Loucy (cell line): ENCODE measurements around the gene ZNF606.
"Not testable (repeated sequence)": the region's sequence is repeated elsewhere in the genome, so short reads cannot be mapped to it uniquely, and the experiment has no call there.

Source experiments
- H2AFZ ChIP-seq: fragments of 200-600 bp; sonication (generic); 2 replicates; pipeline ENCODE4 v1.6.0; 2016; ENCODE audit warnings: antibody characterized with exemption, mild to moderate bottlenecking, low read length, moderate library complexity
- H3F3A ChIP-seq: fragments of 200-600 bp; 2 replicates; pipeline ENCODE4 v1.6.0; 2016; ENCODE audit warnings: antibody characterized with exemption, low read depth, mild to moderate bottlenecking
- H3K27me3 ChIP-seq: fragments of 200-600 bp; sonication (generic); 2 replicates; pipeline ENCODE4 v1.6.1; 2014; ENCODE audit warnings: low read length, mild to moderate bottlenecking; ENCODE audit not compliant: insufficient read depth, poor library complexity, severe bottlenecking
- H3K36me3 ChIP-seq: fragments of 200-600 bp; sonication (generic); 2 replicates; pipeline ENCODE4 v1.6.1; 2016; ENCODE audit warnings: low read length; ENCODE audit not compliant: insufficient read depth
- H3K4me1 ChIP-seq: fragments of 200-600 bp; sonication (generic); 2 replicates; pipeline ENCODE4 v1.5.1; 2014; ENCODE audit warnings: low read length, mild to moderate bottlenecking; ENCODE audit not compliant: insufficient read depth, poor library complexity, severe bottlenecking
- H3K4me2 ChIP-seq: fragments of 200-600 bp; sonication (generic); 2 replicates; pipeline ENCODE4 v1.6.0; 2014; ENCODE audit warnings: antibody characterized with exemption, low read length, low read depth, mild to moderate bottlenecking; ENCODE audit not compliant: poor library complexity, severe bottlenecking
- H3K4me3 ChIP-seq: fragments of 200-600 bp; sonication (generic); 2 replicates; pipeline ENCODE4 v1.5.1; 2014; ENCODE audit warnings: low read length, mild to moderate bottlenecking, mixed read lengths; ENCODE audit not compliant: poor library complexity, severe bottlenecking
- H3K79me2 ChIP-seq: fragments of 200-600 bp; sonication (generic); 2 replicates; pipeline ENCODE4 v1.6.1; 2014; ENCODE audit warnings: low read length; ENCODE audit not compliant: insufficient read depth
- H3K9ac ChIP-seq: fragments of 200-600 bp; sonication (generic); 2 replicates; pipeline ENCODE4 v1.6.0; 2014; ENCODE audit warnings: mild to moderate bottlenecking, low read depth, low read length, moderate library complexity; ENCODE audit not compliant: poor library complexity, severe bottlenecking
- H3K9me2 ChIP-seq: fragments of 200-600 bp; sonication (generic); replicated peaks from 2 replicates; pipeline ENCODE4 v1.6.1; 2016; ENCODE audit warnings: low read depth, low read length, mixed read lengths
- H3K9me3 ChIP-seq: fragments of 200-600 bp; sonication (generic); 2 replicates; pipeline ENCODE4 v1.6.1; 2014; ENCODE audit warnings: mild to moderate bottlenecking, antibody characterized with exemption, low read length, low read depth; ENCODE audit not compliant: insufficient read depth
- H4K20me1 ChIP-seq: fragments of 200-600 bp; sonication (generic); 2 replicates; pipeline ENCODE4 v1.6.0; 2014; ENCODE audit warnings: antibody characterized with exemption, low read length, mild to moderate bottlenecking; ENCODE audit not compliant: insufficient read depth, poor library complexity, severe bottlenecking
- EZH2phosphoT487 ChIP-seq: fragments of 200-600 bp; IDR thresholded peaks from 2 replicates; pipeline ENCODE4 v1.6.1; 2018; ENCODE audit warnings: antibody characterized with exemption, mild to moderate bottlenecking, moderate library complexity, borderline replicate concordance
- TF ChIP-seq, protein P1 (sequence below): fragments of 200-600 bp; sonication (generic); conservative IDR thresholded peaks from 2 replicates; pipeline ENCODE4 v1.5.1; 2014; ENCODE audit warnings: mild to moderate bottlenecking, antibody characterized with exemption, low read length

ZNF606 gene

DNA sequence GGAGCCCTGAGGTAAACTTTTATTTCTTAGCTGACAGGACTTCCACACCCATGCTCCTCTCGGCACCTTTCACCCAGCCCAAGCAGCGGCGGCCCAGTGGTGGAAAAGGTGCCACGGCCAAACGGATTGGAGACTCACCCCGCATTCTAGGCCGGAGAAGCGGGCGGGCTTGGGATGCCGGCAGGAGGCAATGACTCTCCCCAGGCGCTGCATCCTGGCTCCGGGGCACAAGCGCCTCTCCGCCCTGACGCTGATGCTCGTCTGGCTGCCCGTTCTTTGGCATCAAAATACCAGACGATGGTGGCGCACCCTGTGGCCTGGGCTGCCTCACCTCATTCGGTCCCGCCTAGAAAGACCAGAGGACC, 6.7 kb upstream of the ZNF606 start:
- H3K9me3 ChIP-seq: peaks cover 6% of the 10 kb centered on the region; the same call in 1 of the 2 replicates
- H3K27me3 ChIP-seq: no peaks in the 10 kb centered on the region
- H3F3A ChIP-seq: no peaks in the 10 kb centered on the region
- H3K9me2 ChIP-seq: no peaks in the 10 kb centered on the region
- no peaks in the 10 kb centered on the region for H3K79me2 ChIP-seq
- no peak overlapping the region for H3K4me3 ChIP-seq
- TF ChIP-seq EZH2phosphoT487: no peak
- TF ChIP-seq, protein P1, sequence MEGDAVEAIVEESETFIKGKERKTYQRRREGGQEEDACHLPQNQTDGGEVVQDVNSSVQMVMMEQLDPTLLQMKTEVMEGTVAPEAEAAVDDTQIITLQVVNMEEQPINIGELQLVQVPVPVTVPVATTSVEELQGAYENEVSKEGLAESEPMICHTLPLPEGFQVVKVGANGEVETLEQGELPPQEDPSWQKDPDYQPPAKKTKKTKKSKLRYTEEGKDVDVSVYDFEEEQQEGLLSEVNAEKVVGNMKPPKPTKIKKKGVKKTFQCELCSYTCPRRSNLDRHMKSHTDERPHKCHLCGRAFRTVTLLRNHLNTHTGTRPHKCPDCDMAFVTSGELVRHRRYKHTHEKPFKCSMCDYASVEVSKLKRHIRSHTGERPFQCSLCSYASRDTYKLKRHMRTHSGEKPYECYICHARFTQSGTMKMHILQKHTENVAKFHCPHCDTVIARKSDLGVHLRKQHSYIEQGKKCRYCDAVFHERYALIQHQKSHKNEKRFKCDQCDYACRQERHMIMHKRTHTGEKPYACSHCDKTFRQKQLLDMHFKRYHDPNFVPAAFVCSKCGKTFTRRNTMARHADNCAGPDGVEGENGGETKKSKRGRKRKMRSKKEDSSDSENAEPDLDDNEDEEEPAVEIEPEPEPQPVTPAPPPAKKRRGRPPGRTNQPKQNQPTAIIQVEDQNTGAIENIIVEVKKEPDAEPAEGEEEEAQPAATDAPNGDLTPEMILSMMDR: no peak
- H3K4me1 ChIP-seq: no peaks in the 10 kb centered on the region
- H2AFZ ChIP-seq: no peak overlapping the region
- no peak overlapping the region for H3K9ac ChIP-seq
- no peaks in the 10 kb centered on the region for H4K20me1 ChIP-seq
- H3K4me2 ChIP-seq: no peak overlapping the region
- 0 out of 2 replicates have a peak, but pooled peaks cover 3% of the 10 kb centered on the region for H3K36me3 ChIP-seq

DNA sequence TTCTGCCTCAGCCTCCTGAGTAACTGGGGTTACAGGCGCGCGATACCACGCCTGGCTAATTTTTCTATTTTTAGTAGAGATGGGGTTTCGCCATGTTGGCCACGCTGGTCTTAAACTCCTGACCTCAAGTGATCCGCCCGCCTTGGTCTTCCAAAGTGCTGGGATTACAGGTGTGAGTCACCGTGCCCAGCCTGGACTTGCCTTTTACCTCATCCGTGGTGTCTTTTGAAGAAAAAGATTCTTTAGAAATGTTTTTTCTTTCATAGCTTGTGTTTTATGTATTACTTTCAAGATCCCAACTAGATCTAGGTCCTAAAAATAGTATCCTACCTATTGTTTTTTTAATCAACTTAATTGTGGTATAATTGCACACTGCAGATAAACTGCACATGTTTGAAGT, 6.3 kb upstream of the ZNF606 start:
- not testable (repeated sequence) for H3F3A ChIP-seq, H3K27me3 ChIP-seq, H3K9me2 ChIP-seq, H3K79me2 ChIP-seq, H3K9ac ChIP-seq, H2AFZ ChIP-seq, H3K36me3 ChIP-seq, H3K9me3 ChIP-seq, H4K20me1 ChIP-seq, H3K4me2 ChIP-seq, H3K4me3 ChIP-seq, H3K4me1 ChIP-seq

DNA sequence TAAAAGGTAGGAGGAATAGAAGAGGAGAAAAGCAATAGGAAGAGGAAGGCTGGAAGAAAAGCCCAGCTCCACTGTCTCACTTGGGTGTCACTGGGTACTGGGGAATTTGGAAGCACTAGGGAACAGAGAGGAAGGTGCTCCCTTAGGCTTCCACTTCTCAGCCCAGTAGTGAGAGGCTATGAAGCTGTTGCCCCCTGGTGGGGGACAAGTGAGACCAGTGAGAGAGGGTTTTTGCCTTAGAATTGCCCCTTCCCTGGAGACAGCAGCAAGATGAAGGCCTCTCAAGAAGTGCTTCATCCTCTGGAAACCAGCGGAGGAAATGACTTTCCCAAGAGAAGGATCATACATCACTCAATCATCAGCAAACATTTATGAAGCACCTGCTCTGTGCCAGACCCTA, 4.7 kb upstream of the ZNF606 start:
- Histone ChIP-seq H3K9ac (no peak overlapping the region), H2AFZ (no peak overlapping the region), H3K9me3 (peaks cover under 1% of the 10 kb centered on the region; the same call in 1 of the 2 replicates), H3K9me2 (no peaks in the 10 kb centered on the region), H3K4me2 (no peak overlapping the region), H3K4me3 (no peak overlapping the region), H3F3A (no peaks in the 10 kb centered on the region), H3K27me3 (peaks cover 1% of the 10 kb centered on the region), H3K79me2 (peaks cover 17% of the 10 kb centered on the region), H4K20me1 (no peaks in the 10 kb centered on the region), H3K4me1 (peaks cover 10% of the 10 kb centered on the region), H3K36me3 (0 out of 2 replicates have a peak, but pooled peaks cover 3% of the 10 kb centered on the region)
- TF ChIP-seq EZH2phosphoT487: no peak
- TF ChIP-seq, protein P1: peak; percentile 55

DNA sequence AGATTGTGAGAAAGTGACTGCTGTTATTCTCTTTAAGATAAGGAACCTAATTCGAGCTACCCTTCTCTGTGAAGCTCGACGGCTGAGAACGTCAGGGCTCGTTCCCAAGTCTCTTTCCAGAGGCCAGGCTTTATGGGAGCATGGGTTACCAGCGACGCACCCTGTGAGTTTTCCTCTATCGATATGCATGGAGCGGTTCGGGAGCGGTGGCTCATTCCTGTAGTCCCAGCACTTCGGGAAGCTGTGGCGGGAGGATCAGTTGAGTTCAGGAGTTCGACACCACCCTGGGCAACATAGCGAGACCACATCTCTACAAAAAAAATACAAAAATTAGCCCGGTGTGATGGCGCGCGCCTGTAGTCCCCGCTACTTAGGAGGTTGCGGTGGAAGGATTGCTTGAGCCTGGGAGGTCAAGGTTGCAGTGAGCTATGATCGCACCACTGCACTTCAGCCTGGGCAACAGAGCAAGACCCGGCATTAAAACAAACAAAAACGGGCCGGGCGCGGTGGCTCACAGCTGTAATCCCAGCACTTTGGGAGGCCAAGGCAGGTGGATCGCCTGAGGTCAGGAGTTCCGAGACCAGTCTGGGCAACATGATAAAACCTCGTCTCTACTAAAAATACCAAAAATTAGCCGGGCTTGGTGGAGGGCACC, 681 bp upstream of the ZNF606 start:
- peaks cover 16% of the 10 kb centered on the region; the same call in 1 of the 2 replicates for H3K36me3 ChIP-seq
- peak overlapping the region; percentile 100 for H3K4me3 ChIP-seq
- peaks cover 5% of the 10 kb centered on the region for H3K27me3 ChIP-seq
- H3K9ac ChIP-seq: peak overlapping the region; percentile 98
- H3K9me2 ChIP-seq: no peaks in the 10 kb centered on the region
- peaks cover 27% of the 10 kb centered on the region for H3K4me1 ChIP-seq
- H3F3A ChIP-seq: no peaks in the 10 kb centered on the region
- H3K79me2 ChIP-seq: peaks cover 46% of the 10 kb centered on the region
- H2AFZ ChIP-seq: peak overlapping the region; percentile 90
- TF ChIP-seq, protein P1: no peak
- TF ChIP-seq EZH2phosphoT487: no peak
- peaks cover 7% of the 10 kb centered on the region for H4K20me1 ChIP-seq
- H3K4me2 ChIP-seq: peak overlapping the region; percentile 92
- no peaks in the 10 kb centered on the region; the same call in 1 of the 2 replicates for H3K9me3 ChIP-seq
